ENCODE measurements around the gene ABCA6. TPM values are rescaled to one million over a fixed set of nuclear protein-coding genes. Genes with fewer than 3 reads are reported as not detected.

The ABCA6 gene
- total RNA-seq, 1 experiment from 2014 or later: 2.1 TPM

DNA sequence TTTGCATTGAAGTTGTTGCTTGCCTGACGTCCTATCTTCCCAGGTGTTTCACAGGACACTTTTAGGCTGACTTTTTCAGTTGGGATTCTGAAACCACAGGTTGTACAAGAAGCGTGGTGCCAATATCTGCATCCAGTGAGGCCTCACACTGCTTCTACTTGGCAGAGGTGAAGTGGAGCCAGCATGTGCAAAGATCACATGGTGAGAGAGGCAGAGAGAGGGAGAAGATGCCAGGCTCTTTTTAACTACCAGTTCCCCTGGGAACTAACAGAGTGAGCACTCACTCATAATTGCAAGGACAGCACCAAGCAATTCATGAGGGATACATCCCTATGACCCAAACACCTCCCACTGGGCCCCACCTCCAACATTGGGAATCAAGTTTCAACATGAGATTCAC, 5.8 kb upstream of the ABCA6 start:
- ChIA-PET POLR2A (ENCODE audit: low non-redundant PET) (no interaction called here), CTCF (no interaction called here)
- intact Hi-C loops (cut with micrococcal nuclease; ENCODE audit: unreplicated experiment): no loop called here
- Histone ChIP-seq H3K4me3 (ENCODE audit: low read depth, low read length, poor library complexity, severe bottlenecking) (no peak overlapping the region), H3K36me3 (ENCODE audit: insufficient read depth, low read length, poor library complexity, severe bottlenecking) (no peaks in the 10 kb centered on the region), H3K4me1 (ENCODE audit: insufficient read depth, low read length, poor library complexity, severe bottlenecking) (peaks cover 7% of the 10 kb centered on the region), H3K27me3 (replicated peaks; ENCODE audit: insufficient read depth, low read depth, low read length, poor library complexity) (no peaks in the 10 kb centered on the region), H3K27ac (ENCODE audit: low read depth, low read length, poor library complexity, severe bottlenecking) (no peak overlapping the region), H3K9me3 (ENCODE audit: low read depth, low read length, poor library complexity, severe bottlenecking) (no peaks in the 10 kb centered on the region)
- no TSS peak for BruUV-seq (replicated peaks)
- TF ChIP-seq EZH2 (IDR thresholded peaks at IDR 0.05; ENCODE audit: borderline replicate concordance, low read depth, low read length, poor library complexity, severe bottlenecking): no peak
- TF ChIP-seq, protein P1, sequence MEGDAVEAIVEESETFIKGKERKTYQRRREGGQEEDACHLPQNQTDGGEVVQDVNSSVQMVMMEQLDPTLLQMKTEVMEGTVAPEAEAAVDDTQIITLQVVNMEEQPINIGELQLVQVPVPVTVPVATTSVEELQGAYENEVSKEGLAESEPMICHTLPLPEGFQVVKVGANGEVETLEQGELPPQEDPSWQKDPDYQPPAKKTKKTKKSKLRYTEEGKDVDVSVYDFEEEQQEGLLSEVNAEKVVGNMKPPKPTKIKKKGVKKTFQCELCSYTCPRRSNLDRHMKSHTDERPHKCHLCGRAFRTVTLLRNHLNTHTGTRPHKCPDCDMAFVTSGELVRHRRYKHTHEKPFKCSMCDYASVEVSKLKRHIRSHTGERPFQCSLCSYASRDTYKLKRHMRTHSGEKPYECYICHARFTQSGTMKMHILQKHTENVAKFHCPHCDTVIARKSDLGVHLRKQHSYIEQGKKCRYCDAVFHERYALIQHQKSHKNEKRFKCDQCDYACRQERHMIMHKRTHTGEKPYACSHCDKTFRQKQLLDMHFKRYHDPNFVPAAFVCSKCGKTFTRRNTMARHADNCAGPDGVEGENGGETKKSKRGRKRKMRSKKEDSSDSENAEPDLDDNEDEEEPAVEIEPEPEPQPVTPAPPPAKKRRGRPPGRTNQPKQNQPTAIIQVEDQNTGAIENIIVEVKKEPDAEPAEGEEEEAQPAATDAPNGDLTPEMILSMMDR (conservative IDR thresholded peaks at IDR 0.05; ENCODE audit: low read depth, low read length): no peak
- no peak for DNase-seq (ENCODE audit: low spot score)

DNA sequence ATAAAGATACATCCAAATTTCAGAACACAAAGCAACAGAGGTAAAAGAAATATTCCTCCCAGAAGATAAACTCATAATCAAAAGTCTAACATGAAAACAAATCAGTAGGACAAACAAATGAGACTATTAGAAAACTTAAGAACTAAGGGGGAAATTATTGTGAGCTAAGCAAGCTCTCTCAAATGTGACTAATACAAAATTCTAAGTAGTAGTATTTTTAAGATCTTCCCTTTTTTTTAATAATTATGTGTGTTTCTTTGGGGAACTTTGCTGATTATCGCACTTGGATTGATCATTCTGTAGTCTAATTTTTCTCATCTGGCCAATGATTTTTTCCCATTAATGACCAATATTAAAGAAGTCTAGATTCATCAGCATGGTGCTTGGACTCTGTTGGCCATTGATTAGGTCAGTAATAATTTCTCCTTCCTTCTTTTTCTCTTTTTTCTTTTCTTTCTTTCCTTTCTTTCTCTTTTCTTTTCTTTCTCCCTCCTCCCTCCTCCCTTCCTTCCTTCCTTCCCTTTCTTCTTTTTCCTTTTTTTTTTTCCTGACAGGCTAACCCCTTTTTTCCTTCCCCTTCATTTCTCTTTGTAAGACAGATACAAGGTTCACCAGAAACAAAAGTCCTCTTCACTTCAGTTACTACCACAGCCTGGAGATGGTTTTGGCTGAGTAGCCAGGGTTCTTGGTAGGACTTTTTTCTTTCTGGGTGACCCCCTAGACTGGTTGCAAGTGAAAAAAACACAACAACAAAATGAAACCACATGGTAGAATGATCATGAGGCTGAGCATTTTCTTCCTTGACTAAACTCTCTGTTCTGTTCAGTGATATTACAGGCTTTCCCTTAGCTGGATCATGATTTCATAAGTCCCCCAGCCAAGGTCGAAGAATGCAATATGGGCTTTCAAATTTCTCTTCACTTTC, 2.9 kb upstream of the ABCA6 start:
- no TSS peak for BruUV-seq (replicated peaks)
- CTCF ChIA-PET: no interaction called here
- intact Hi-C loops (cut with micrococcal nuclease; ENCODE audit: unreplicated experiment): no loop called here
- H3K36me3 ChIP-seq (ENCODE audit: insufficient read depth, low read length, poor library complexity, severe bottlenecking): no peaks in the 10 kb centered on the region
- no peaks in the 10 kb centered on the region for H3K9me3 ChIP-seq (ENCODE audit: low read depth, low read length, poor library complexity, severe bottlenecking)
- H3K27ac ChIP-seq (ENCODE audit: low read depth, low read length, poor library complexity, severe bottlenecking): no peak overlapping the region
- no peak overlapping the region for H3K4me3 ChIP-seq (ENCODE audit: low read depth, low read length, poor library complexity, severe bottlenecking)
- POLR2A ChIA-PET (ENCODE audit: low non-redundant PET): no interaction called here
- no peak for DNase-seq (ENCODE audit: low spot score)
- no peak for TF ChIP-seq EZH2 (IDR thresholded peaks at IDR 0.05; ENCODE audit: borderline replicate concordance, low read depth, low read length, poor library complexity, severe bottlenecking)
- TF ChIP-seq, protein P1 (conservative IDR thresholded peaks at IDR 0.05; ENCODE audit: low read depth, low read length): no peak
- no peaks in the 10 kb centered on the region for H3K27me3 ChIP-seq (replicated peaks; ENCODE audit: insufficient read depth, low read depth, low read length, poor library complexity)
- H3K4me1 ChIP-seq (ENCODE audit: insufficient read depth, low read length, poor library complexity, severe bottlenecking): peaks cover 30% of the 10 kb centered on the region

DNA sequence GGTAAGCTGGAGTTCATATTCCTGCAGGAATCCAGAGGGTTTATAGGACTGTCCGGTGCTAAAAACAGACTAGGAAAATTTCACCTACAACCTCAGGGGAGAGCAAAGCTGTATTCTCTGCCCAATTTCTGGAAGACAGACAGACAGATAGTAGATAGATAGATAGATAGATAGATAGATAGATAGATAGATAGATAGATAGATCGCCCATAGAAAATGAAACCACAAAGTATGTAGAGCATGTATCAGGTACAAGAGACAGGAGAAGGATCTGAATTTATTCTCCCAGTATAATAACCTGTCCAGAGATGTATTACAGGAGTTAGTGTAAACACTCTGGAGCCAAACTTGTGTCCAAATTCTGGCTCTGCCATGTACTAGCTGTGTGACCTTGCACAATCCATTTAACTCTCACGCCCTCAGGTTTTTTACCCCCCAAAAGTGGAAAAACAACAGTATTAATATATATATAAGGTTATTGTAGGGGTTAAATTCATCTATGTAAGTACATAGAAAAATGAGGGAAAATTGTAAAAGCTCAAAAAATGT, 2.1 kb upstream of the ABCA6 start:
- Histone ChIP-seq H3K4me3 (ENCODE audit: low read depth, low read length, poor library complexity, severe bottlenecking) (no peak overlapping the region), H3K27me3 (replicated peaks; ENCODE audit: insufficient read depth, low read depth, low read length, poor library complexity) (no peaks in the 10 kb centered on the region), H3K4me1 (ENCODE audit: insufficient read depth, low read length, poor library complexity, severe bottlenecking) (peaks cover 30% of the 10 kb centered on the region), H3K36me3 (ENCODE audit: insufficient read depth, low read length, poor library complexity, severe bottlenecking) (no peaks in the 10 kb centered on the region), H3K9me3 (ENCODE audit: low read depth, low read length, poor library complexity, severe bottlenecking) (no peaks in the 10 kb centered on the region), H3K27ac (ENCODE audit: low read depth, low read length, poor library complexity, severe bottlenecking) (no peak overlapping the region)
- POLR2A ChIA-PET (ENCODE audit: low non-redundant PET): no interaction called here
- no TSS peak for BruUV-seq (replicated peaks)
- CTCF ChIA-PET: no interaction called here
- DNase-seq (ENCODE audit: low spot score): no peak
- no peak for TF ChIP-seq EZH2 (IDR thresholded peaks at IDR 0.05; ENCODE audit: borderline replicate concordance, low read depth, low read length, poor library complexity, severe bottlenecking)
- TF ChIP-seq, protein P1 (conservative IDR thresholded peaks at IDR 0.05; ENCODE audit: low read depth, low read length): no peak
- intact Hi-C loops (cut with micrococcal nuclease; ENCODE audit: unreplicated experiment): no loop called here
